Central memory CD8-positive, alpha-beta T cell (primary cell): Measurements from ENCODE around the gene STN1.

Experiments used
- ATAC-seq: fragments of 150-1000 bp; cut with Tn5 transposase; replicated peaks from 2 replicates; pipeline ENCODE4 v1.10.0; 2022; ENCODE audit warnings: mild to moderate bottlenecking, moderate FRiP score, moderate number of reproducible peaks; ENCODE audit not compliant: poor library complexity, severe bottlenecking; ENCODE audit errors: extremely low read depth
- DNase-seq, 2 donors: peaks; one replicate each; pipeline ENCODE4 v3.0.0; 2021; ENCODE audit warnings: low spot score in 2 of 2
- H3K27ac Mint-ChIP-seq: one replicate; pipeline ENCODE4 v1.8.0; 2022; ENCODE audit warnings: low read depth, mild to moderate bottlenecking, moderate library complexity, mixed read lengths
- H3K27me3 Mint-ChIP-seq: one replicate; pipeline ENCODE4 v1.8.0; 2022; ENCODE audit warnings: mixed read lengths
- H3K36me3 Mint-ChIP-seq: one replicate; pipeline ENCODE4 v1.8.0; 2022; ENCODE audit warnings: mild to moderate bottlenecking, moderate library complexity, mixed read lengths; ENCODE audit not compliant: insufficient read depth
- H3K4me1 Mint-ChIP-seq: one replicate; pipeline ENCODE4 v1.8.0; 2022; ENCODE audit warnings: mixed read lengths
- H3K4me3 Mint-ChIP-seq: one replicate; pipeline ENCODE4 v1.8.0; 2022; ENCODE audit warnings: mild to moderate bottlenecking, moderate library complexity, mixed read lengths
- H3K9me3 Mint-ChIP-seq: one replicate; pipeline ENCODE4 v1.8.0; 2022; ENCODE audit warnings: mixed read lengths

Gene STN1

DNA sequence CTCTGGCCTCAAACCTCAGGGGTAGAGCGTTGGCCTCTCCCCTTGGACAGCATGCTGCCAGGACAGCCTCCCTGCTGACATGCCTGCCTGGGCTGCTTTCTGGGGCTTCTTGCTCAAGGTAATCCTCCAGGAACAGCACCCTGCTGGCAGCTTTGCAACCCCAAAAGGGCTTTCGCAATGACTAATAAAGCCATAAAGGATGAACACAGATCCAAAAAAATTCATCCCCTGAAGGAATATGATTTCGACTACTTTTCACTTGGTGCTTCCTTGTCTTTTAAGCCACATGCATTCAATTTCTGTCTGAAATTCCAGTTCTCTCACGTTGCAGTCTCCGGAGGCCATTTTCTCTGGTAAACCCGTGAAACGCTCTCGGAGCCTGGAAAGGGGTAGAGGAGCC is 47.5 kb downstream of the STN1 start:
- ATAC-seq (no peak), DNase-seq (no peak)
- no peak overlapping the region for H3K4me3 Mint-ChIP-seq
- H3K9me3 Mint-ChIP-seq, result no peaks in the 10 kb centered on the region
- H3K27ac Mint-ChIP-seq, result no peak overlapping the region
- H3K4me1 Mint-ChIP-seq, result no peaks in the 10 kb centered on the region
- H3K27me3 Mint-ChIP-seq, result no peaks in the 10 kb centered on the region
- peaks cover 9% of the 10 kb centered on the region for H3K36me3 Mint-ChIP-seq

DNA sequence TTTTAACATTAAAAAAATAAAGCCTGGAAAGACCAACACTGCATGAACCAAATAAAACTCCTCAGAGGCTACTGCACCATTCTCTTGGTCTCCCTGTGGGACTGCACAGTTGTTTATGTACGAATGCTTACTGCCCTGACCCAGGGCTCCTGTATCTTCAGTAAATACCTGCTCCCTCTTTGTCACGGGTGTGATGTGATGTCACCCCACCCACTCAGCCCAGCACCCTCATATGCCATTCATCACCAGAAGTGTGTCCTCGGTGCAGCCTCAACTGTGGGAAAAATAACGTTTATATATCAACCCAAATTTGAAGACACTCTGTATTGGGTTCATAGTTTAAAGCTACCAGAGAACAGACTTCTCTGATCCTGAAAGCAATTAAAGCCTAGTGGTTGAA is 48.6 kb downstream of the STN1 start:
- Mint-ChIP-seq H3K36me3 (peaks cover 8% of the 10 kb centered on the region), H3K27ac (no peak overlapping the region), H3K4me3 (no peak overlapping the region), H3K4me1 (no peaks in the 10 kb centered on the region), H3K27me3 (no peaks in the 10 kb centered on the region), H3K9me3 (no peaks in the 10 kb centered on the region)
- ATAC-seq, result no peak
- DNase-seq, result no peak

DNA sequence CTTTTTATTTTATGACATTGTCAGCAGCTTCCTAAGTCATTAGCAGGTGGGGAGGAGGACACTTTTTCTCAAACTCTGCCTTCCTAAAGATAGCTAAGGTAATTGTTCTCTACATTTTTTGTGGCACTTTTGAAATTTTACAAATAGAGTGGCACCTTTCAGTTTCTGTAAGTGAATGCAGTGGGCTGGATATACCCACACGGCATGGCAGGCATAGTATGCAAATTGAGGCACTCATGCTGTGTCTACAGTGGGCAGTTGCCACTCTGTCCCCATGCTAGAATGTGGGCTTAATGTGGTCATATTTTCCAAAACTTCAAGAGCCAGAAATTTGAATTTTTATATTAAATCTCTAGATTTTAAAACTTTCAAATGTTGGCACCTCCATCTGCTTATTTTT is 49.8 kb downstream of the STN1 start:
- H3K36me3 Mint-ChIP-seq, result peaks cover 4% of the 10 kb centered on the region
- no peak overlapping the region for H3K27ac Mint-ChIP-seq
- H3K4me1 Mint-ChIP-seq, result no peaks in the 10 kb centered on the region
- ATAC-seq (no peak), DNase-seq (no peak)
- H3K27me3 Mint-ChIP-seq, result no peaks in the 10 kb centered on the region
- H3K9me3 Mint-ChIP-seq, result no peaks in the 10 kb centered on the region
- no peak overlapping the region for H3K4me3 Mint-ChIP-seq

DNA sequence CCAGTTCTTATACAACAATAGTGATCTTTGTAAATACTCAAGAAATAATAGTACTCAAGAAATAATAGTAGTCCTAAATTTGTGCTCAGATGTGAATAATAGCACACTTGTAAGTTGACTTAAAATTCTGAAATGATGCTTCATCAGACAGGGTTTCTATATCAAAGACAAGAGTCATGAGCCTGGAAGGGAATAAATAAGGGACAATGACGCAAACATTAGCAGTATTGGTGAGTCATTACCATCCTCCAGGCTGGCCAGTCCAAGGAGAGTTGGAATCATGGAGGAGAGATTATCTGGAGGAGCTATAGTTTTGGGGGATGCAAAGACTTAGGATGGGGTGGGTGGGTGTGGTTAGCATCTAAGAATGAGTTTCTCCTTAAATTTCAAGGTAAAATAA is 56.5 kb downstream of the STN1 start:
- peaks cover 13% of the 10 kb centered on the region for H3K27me3 Mint-ChIP-seq
- ATAC-seq (no peak), DNase-seq (no peak)
- no peaks in the 10 kb centered on the region for H3K36me3 Mint-ChIP-seq
- no peaks in the 10 kb centered on the region for H3K4me1 Mint-ChIP-seq
- no peak overlapping the region for H3K4me3 Mint-ChIP-seq
- H3K27ac Mint-ChIP-seq, result no peak overlapping the region
- H3K9me3 Mint-ChIP-seq, result no peaks in the 10 kb centered on the region

DNA sequence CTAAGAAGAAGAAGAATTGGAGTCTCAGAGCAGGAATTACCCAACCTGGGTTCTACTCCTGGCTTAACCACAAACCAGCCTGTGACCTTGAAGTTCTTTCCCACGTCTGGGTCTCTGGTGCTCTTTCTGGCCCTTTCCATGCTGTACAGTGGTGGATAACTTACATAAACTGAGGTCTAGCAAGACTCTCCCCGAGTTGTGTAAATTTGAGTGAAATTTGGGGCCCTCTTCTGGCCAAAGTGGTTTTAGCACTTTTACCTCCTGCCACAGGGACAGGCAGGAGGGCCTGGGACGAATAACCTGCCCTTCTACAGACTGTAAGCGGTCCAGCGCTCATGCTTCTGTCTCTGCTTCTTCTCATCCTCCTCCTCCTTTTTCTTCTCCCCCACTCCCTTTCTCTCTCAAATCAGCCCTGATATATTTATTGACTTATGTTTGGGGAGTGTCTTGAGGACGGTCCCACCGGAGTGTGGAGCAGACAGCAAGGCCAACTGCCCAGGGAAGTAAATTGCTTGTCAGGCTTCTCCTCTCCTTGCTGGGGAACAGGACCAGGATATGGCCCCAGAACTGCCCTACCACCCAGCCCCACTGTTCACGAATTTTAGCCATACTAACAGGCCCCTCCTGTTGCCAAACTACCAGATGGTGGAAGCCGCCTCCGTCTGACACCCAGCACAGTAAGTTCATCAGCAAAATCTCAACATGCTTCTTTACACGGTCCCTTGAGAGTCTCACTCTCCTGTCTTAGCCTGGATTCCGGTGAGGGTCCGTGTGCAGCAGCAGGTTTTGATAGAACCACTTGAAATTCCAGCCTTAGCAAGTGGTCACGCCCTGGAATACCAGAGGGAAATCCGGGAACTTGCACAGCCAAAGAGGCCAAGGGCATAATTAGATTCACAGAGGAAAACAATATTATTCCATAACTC is 58.6 kb downstream of the STN1 start:
- Mint-ChIP-seq H3K4me3 (no peak overlapping the region), H3K27ac (no peak overlapping the region), H3K4me1 (peaks cover 4% of the 10 kb centered on the region), H3K9me3 (no peaks in the 10 kb centered on the region), H3K27me3 (peaks cover 24% of the 10 kb centered on the region), H3K36me3 (no peaks in the 10 kb centered on the region)
- DNase-seq, result peak; percentile 35 to 42
- no peak for ATAC-seq

DNA sequence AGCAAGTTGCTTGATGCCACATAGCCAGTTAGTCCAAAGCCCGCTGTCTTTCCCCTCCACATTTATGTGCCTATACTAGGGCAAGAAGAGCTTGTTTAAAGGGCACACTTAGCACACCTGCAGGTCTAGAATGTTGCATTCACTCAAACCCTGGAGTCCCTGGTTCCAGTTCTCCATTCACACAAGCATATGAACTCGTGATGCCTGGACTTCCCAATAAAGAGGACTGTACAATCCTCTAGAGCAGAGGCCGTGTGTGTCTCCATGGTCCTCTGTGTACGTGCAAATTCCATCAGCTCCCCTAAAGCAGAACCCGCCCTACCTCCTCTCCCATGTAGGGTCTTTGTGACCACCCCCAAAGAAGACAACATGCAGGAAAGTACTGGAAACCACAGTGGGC is 59.6 kb downstream of the STN1 start:
- DNase-seq (no peak), ATAC-seq (no peak)
- Mint-ChIP-seq H3K9me3 (no peaks in the 10 kb centered on the region), H3K27ac (no peak overlapping the region), H3K36me3 (no peaks in the 10 kb centered on the region), H3K4me1 (peaks cover 10% of the 10 kb centered on the region), H3K27me3 (peaks cover 35% of the 10 kb centered on the region), H3K4me3 (no peak overlapping the region)

DNA sequence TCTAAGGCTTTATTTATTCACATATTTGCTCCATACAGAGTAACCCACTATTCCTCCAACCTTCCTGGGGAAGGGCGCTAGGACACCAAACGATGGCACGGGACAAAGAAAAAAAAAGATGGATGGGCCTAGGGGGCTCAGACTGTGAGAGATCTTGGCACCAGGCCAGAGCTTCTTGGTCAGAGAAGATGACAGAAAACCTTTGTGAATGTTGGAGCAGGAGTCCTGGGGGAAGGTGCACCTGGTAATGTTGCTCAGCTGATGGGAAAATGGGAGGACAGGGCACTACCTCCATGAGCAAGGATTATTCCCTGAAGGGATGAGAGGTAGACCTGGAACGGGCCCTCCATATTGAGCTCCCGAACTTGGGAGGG is 61.2 kb downstream of the STN1 start:
- H3K27me3 Mint-ChIP-seq, result peaks cover 46% of the 10 kb centered on the region
- no peak for ATAC-seq
- H3K4me3 Mint-ChIP-seq, result peak overlapping the region; percentile 48
- no peaks in the 10 kb centered on the region for H3K9me3 Mint-ChIP-seq
- no peaks in the 10 kb centered on the region for H3K36me3 Mint-ChIP-seq
- no peak for DNase-seq
- no peak overlapping the region for H3K27ac Mint-ChIP-seq
- H3K4me1 Mint-ChIP-seq, result peaks cover 10% of the 10 kb centered on the region

DNA sequence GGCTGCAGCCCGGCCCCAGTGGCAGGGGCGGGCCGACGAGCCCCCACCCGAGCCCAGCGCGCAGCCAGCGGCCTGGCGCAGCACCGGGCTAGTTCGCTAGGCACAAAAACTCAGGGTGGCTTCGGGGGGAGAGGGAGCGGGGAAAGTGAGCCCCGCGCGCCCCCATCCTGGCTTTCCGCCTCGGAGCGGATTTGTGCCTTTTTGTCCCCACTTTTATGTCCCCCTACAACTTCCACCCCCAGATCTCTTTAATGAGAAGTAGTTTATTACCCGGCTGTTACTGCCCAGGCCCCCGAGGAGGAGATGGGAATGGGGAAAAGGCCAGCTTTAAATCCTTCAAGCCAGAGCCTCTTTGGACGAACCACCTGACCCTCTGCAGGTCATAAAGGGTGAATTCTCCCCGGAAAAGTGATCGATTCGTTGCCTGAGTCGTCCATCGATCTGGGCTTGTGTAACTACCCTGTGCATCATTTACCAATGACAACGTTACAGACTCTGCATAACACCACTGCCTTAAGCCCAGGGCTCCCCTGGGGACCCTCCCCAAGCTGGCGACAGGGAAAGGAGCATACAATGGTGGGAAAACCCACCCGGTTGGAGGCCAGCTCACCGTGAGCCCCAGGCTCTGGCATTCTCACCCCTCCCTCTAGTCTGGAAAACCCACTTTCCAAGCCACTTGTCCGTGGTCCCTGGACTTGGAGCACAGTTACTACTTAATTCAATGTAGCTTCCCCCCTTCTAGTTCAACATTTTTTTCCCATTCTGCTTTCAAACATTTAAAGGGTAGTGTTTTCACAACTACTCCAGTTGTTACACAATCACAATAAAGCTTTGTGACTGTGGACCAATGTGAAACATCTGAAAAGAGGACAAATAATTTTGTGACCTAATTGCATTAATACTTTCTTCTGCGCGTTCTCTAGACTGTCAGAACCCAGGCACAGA is 61.9 kb downstream of the STN1 start:
- Mint-ChIP-seq H3K4me1 (peaks cover 10% of the 10 kb centered on the region), H3K9me3 (no peaks in the 10 kb centered on the region), H3K36me3 (no peaks in the 10 kb centered on the region), H3K4me3 (peak overlapping the region; percentile 48), H3K27me3 (peaks cover 52% of the 10 kb centered on the region), H3K27ac (no peak overlapping the region)
- ATAC-seq, result no peak
- DNase-seq, result no peak

DNA sequence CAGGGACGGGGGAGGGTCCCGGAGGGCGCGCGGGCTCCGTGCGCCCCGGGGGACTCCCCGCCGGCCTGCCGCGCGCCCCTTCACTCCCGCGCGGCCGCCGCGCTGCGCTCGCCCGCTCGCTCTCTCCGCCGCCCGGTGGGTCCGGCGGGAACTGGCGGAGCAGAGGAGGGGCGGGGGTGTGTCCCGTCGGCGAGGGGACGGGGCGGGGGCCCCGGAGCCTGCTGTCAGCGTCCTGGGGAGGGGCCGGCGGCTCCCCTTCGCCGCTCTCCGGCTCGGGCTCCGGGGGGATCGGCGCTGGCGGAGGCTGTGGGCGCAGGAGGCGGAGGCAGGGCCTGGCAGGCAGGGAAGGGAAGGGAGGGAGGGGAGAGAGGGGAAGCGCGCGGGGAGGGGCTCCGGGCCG is 62.6 kb downstream of the STN1 start, which contains the start of gene SH3PXD2A:
TSS of gene SH3PXD2A (minus strand) at position 153 of the 400 bp plus-strand sequence. CDS start 310 bp downstream, outside the sequence.
- peaks cover 59% of the 10 kb centered on the region for H3K27me3 Mint-ChIP-seq
- ATAC-seq (peak; percentile 19), DNase-seq (no peak)
- H3K4me1 Mint-ChIP-seq, result peaks cover 10% of the 10 kb centered on the region
- no peak within 1 kb of the TSS for H3K27ac Mint-ChIP-seq
- no peaks in the 10 kb centered on the region for H3K36me3 Mint-ChIP-seq
- no peaks in the 10 kb centered on the region for H3K9me3 Mint-ChIP-seq
- peak within 1 kb of the TSS; percentile 79 for H3K4me3 Mint-ChIP-seq

DNA sequence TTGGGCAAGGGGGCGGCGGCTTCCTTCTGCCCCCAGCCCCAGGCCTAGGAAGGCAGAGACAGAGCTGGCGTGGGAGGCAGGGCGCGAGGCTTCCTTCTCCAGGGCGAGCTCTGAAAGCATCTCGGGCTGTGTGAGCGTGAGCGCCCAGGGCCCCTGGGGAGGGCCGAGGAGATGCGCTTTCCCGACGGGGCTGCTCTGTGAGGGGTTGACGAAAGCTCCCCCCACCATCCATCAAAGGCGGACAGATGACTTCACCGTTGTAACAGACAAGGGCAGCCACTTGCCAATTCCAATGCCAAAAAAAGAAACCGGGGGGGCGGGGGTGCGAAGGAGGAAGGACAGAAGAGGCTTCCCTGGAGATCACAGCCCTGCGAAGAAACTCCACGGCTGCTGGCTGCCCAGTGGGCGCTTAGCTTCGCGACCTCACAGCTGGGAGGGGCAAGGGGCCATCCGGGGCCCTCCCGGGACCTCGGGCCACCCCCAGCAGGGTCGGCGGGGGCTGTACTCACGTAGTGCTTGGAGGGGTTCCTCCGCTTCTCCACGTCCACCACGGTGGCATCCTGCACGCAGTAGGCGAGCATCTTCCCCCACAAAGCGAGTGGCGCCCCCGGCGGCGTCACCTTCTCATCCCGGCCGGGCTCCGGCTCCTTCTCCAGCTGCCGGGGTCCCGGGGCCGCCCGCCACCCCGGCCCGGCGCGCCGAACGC is 63.1 kb downstream of the STN1 start:
- ATAC-seq, result peak; percentile 40
- no peak overlapping the region for H3K27ac Mint-ChIP-seq

DNA sequence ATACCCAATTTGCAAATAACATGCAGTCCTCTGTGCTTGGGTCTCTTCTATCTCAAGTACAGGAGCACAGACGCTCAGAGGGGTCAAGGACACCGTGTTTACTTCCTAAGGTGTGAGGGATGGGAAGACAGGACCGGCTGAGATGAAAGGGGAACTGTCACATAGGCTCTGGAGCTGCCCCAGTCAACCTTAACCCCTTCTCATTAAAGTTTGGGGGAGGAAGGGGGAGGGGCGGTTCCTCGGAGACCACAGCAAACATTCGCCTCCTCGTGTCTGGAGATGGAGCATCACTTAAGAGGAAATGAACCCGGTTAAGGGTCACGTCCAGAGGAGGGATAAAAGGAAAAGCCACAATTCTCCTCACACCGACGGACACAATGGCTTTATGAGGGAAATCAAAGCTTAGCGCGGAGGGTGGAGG is 63.7 kb downstream of the STN1 start:
- no peak for DNase-seq
- Mint-ChIP-seq H3K9me3 (no peaks in the 10 kb centered on the region), H3K27me3 (peaks cover 71% of the 10 kb centered on the region), H3K4me1 (peaks cover 10% of the 10 kb centered on the region), H3K27ac (no peak overlapping the region), H3K4me3 (peak overlapping the region; percentile 79), H3K36me3 (no peaks in the 10 kb centered on the region)
- no peak for ATAC-seq

More for the DNA sequence above, 63.1 kb downstream of the STN1 start:
- peak overlapping the region; percentile 79 for H3K4me3 Mint-ChIP-seq
- peaks cover 10% of the 10 kb centered on the region for H3K4me1 Mint-ChIP-seq
- no peak for DNase-seq
- H3K27me3 Mint-ChIP-seq, result peaks cover 65% of the 10 kb centered on the region
- H3K9me3 Mint-ChIP-seq, result no peaks in the 10 kb centered on the region
- H3K36me3 Mint-ChIP-seq, result no peaks in the 10 kb centered on the region
